ENCODE data around the gene CHST9. TPM values are rescaled to one million over a fixed set of nuclear protein-coding genes. Genes with fewer than 3 reads are reported as not detected.

Gene CHST9
- polyA plus RNA-seq, 2 of the 4 experiments (the other 2 are of a cell fraction): 0.06 TPM; not detected in 1

DNA sequence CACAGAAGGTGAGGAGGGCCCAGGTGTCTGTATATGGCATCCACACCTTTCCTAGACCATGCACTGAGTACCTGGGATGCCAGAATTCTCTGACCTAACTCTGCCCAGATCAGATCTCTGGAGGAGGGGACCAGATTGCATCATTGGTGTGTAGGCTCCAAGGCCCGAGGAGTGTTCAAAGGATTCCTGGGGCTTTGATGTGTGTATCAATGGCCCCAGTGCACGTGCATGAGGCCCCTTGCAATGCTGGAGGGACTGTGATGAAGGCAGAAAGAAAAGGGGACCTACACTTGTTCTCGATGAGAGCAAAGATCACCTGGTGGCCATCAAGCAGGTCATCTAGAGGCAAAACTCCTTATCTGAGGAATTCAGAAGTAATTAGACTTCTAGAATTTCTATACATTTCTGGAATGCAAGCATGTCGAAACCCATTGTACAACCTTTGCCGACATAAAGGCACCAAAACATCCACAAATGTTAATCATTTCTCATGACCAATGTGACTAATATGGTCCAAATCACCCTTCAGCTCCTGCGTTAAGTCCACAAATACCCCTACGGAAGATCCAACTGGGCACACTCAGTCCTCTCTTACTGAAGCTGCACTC, 123.5 kb downstream of the CHST9 start:
- Histone ChIP-seq H3K4me1 (no peaks in the 10 kb centered on the region), H3K27ac (no peak overlapping the region), H3K9me3 (no peaks in the 10 kb centered on the region), H3K4me2 (no peak overlapping the region), H3K4me3 (no peak overlapping the region)
- 59% methylated on average over 5 of the region's 7 CpGs for WGBS (ENCODE audit: missing lambda C conversion rate)
- CTCF ChIA-PET: no interaction called here
- POLR2A ChIA-PET: no interaction called here
- TF ChIP-seq ZNF302 (CRISPR knock-in tag; IDR thresholded peaks at IDR 0.05) (no peak), NR3C1 (IDR thresholded peaks at IDR 0.05) (no peak), POLR2A (IDR thresholded peaks at IDR 0.05; ENCODE audit: low read length) (no peak), RNF2 (IDR thresholded peaks at IDR 0.05; ENCODE audit: borderline replicate concordance, low read depth) (no peak), JUNB (IDR thresholded peaks at IDR 0.05) (no peak), RCOR1 (IDR thresholded peaks at IDR 0.05; ENCODE audit: low read depth, low read length) (no peak), EHF (CRISPR knock-in tag; IDR thresholded peaks at IDR 0.05) (no peak), POLR2AphosphoS2 (conservative IDR thresholded peaks at IDR 0.05; ENCODE audit: low read length) (no peak), CHD2 (IDR thresholded peaks at IDR 0.05; ENCODE audit: low read length, partially characterized antibody) (no peak), GATA3 (IDR thresholded peaks at IDR 0.05; ENCODE audit: borderline replicate concordance) (no peak), KDM5A (IDR thresholded peaks at IDR 0.05) (no peak), MYC (IDR thresholded peaks at IDR 0.05; ENCODE audit: borderline replicate concordance, low read length) (no peak), ESRRA (IDR thresholded peaks at IDR 0.05; ENCODE audit: borderline replicate concordance, low read length) (no peak), EHMT2 (IDR thresholded peaks at IDR 0.05; ENCODE audit: low read depth) (no peak), JUN (IDR thresholded peaks at IDR 0.05) (no peak), HOXB13 (CRISPR knock-in tag; IDR thresholded peaks at IDR 0.05; ENCODE audit: low read depth) (no peak)
- TF ChIP-seq, protein P1, sequence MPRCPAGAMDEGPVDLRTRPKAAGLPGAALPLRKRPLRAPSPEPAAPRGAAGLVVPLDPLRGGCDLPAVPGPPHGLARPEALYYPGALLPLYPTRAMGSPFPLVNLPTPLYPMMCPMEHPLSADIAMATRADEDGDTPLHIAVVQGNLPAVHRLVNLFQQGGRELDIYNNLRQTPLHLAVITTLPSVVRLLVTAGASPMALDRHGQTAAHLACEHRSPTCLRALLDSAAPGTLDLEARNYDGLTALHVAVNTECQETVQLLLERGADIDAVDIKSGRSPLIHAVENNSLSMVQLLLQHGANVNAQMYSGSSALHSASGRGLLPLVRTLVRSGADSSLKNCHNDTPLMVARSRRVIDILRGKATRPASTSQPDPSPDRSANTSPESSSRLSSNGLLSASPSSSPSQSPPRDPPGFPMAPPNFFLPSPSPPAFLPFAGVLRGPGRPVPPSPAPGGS (IDR thresholded peaks at IDR 0.05): no peak
- TF ChIP-seq, protein P2, sequence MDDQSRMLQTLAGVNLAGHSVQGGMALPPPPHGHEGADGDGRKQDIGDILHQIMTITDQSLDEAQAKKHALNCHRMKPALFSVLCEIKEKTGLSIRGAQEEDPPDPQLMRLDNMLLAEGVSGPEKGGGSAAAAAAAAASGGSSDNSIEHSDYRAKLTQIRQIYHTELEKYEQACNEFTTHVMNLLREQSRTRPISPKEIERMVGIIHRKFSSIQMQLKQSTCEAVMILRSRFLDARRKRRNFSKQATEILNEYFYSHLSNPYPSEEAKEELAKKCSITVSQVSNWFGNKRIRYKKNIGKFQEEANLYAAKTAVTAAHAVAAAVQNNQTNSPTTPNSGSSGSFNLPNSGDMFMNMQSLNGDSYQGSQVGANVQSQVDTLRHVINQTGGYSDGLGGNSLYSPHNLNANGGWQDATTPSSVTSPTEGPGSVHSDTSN (IDR thresholded peaks at IDR 0.05): no peak
- TF ChIP-seq, protein P3, sequence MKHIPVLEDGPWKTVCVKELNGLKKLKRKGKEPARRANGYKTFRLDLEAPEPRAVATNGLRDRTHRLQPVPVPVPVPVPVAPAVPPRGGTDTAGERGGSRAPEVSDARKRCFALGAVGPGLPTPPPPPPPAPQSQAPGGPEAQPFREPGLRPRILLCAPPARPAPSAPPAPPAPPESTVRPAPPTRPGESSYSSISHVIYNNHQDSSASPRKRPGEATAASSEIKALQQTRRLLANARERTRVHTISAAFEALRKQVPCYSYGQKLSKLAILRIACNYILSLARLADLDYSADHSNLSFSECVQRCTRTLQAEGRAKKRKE (CRISPR knock-in tag; IDR thresholded peaks at IDR 0.05; ENCODE audit: low read depth): no peak
- TF ChIP-seq, protein P4, sequence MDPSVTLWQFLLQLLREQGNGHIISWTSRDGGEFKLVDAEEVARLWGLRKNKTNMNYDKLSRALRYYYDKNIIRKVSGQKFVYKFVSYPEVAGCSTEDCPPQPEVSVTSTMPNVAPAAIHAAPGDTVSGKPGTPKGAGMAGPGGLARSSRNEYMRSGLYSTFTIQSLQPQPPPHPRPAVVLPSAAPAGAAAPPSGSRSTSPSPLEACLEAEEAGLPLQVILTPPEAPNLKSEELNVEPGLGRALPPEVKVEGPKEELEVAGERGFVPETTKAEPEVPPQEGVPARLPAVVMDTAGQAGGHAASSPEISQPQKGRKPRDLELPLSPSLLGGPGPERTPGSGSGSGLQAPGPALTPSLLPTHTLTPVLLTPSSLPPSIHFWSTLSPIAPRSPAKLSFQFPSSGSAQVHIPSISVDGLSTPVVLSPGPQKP (IDR thresholded peaks at IDR 0.05; ENCODE audit: low read depth, low read length): no peak
- DNase-seq (ENCODE audit: low read depth in 1 of 2, low spot score in 1 of 2) (no peak), FAIRE-seq (no peak), ATAC-seq (no peak)

DNA sequence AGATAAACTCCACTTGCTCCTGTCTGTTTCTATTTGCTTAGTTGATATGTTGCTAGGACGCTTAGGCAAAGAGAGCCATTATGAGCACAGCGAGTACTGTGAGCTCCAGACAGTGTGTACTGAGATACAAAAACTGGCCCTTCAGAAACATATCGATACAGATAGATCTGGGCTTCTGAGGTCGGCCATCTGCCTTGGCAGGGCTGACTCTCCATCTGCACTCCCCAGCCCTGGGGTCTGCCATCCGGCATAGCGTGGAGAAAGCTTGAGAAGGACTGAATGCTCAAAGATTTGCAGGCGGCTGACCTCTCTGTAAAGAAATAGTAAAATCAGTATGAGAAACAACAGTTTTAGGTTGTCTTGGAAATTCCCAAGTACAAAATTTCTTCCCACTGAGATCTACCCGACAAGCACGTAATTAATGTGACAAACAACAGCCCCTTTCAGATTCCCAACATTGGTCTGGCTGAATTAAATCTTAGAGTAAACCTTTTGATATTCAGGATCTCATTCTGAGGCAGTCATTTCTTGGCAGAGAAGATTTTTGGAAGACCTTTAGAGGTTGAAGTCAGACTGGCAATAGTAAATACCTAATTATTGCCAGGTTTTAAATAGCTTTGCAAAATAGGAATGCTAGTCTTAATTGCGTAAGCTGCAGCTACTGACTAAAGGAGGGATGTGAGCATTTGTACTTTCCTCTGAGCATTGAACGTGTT, 127.4 kb downstream of the CHST9 start:
- CTCF ChIA-PET: no interaction called here
- Histone ChIP-seq H3K4me2 (no peak overlapping the region), H3K4me3 (no peak overlapping the region), H3K4me1 (no peaks in the 10 kb centered on the region), H3K27ac (no peak overlapping the region), H3K9me3 (no peaks in the 10 kb centered on the region)
- ATAC-seq: no peak
- POLR2A ChIA-PET: no interaction called here
- FAIRE-seq: no peak
- DNase-seq (ENCODE audit: low read depth in 1 of 2, low spot score in 1 of 2): no peak
- 25% methylated on average over 10 of the region's 11 CpGs for WGBS (ENCODE audit: missing lambda C conversion rate)
- TF ChIP-seq HEYL (CRISPR knock-in tag; IDR thresholded peaks at IDR 0.05): no peak
- no peak for TF ChIP-seq BHLHE40 (IDR thresholded peaks at IDR 0.05; ENCODE audit: low read depth, low read length)
- TF ChIP-seq, protein P1 (IDR thresholded peaks at IDR 0.05): no peak

Measured in A549 (cell line).